HepG2 (cell line): ENCODE results near the gene STPG4. TPM values are rescaled to one million over a fixed set of nuclear protein-coding genes. Genes with fewer than 3 reads are reported as not detected.

Source experiments
- AKAP8 ChIP-seq: sonication (generic); formaldehyde crosslinking; IDR thresholded peaks from 2 replicates; pipeline ENCODE4 v1.5.1; 2020; ENCODE audit warnings: mild to moderate bottlenecking, missing genetic modification reagents
- ARID2 ChIP-seq: sonication (generic); formaldehyde crosslinking; IDR thresholded peaks from 2 replicates; pipeline ENCODE4 v1.8.1; 2022; ENCODE audit warnings: mild to moderate bottlenecking, missing genetic modification reagents, borderline replicate concordance
- BRD4 ChIP-seq: sonication (generic); formaldehyde crosslinking; IDR thresholded peaks from 2 replicates; pipeline ENCODE4 v1.4.0; 2020; ENCODE audit warnings: missing genetic modification reagents
- FOXM1 ChIP-seq: sonication (generic); formaldehyde crosslinking; IDR thresholded peaks from 2 replicates; pipeline ENCODE4 v1.5.0; 2020; ENCODE audit warnings: missing genetic modification reagents
- KLF13 ChIP-seq: sonication (generic); formaldehyde crosslinking; IDR thresholded peaks from 2 replicates; pipeline ENCODE4 v1.4.0; 2020; ENCODE audit warnings: mild to moderate bottlenecking, missing genetic modification reagents
- MBD4 ChIP-seq: IDR thresholded peaks from 2 replicates; pipeline ENCODE4 v1.6.1; 2012; ENCODE audit warnings: low read length, inconsistent platforms, borderline replicate concordance
- MXD4 ChIP-seq: IDR thresholded peaks from 2 replicates; pipeline ENCODE4 v1.6.1; 2016; ENCODE audit warnings: mild to moderate bottlenecking, missing biosample characterization, missing genetic modification reagents
- NAIF1 ChIP-seq: sonication (generic); formaldehyde crosslinking; IDR thresholded peaks from 2 replicates; pipeline ENCODE4 v1.5.0; 2020; ENCODE audit warnings: mild to moderate bottlenecking, missing genetic modification reagents, borderline replicate concordance
- NBN ChIP-seq: fragments of 450-650 bp; conservative IDR thresholded peaks from 2 replicates; pipeline ENCODE4 v1.6.1; 2017
- SNAPC2 ChIP-seq: sonication (generic); formaldehyde crosslinking; IDR thresholded peaks from 2 replicates; pipeline ENCODE4 v1.8.1; 2022; ENCODE audit warnings: mild to moderate bottlenecking, missing genetic modification reagents
- TMF1 ChIP-seq: sonication (generic); formaldehyde crosslinking; IDR thresholded peaks from 2 replicates; pipeline ENCODE4 v1.8.1; 2022; ENCODE audit warnings: low read depth, missing genetic modification reagents
- USF2 ChIP-seq, 2 experiments: sonication (generic) in 1 of 2; formaldehyde crosslinking in 1 of 2; IDR thresholded peaks; 2 replicates each; pipeline versions ENCODE4 v1.5.1 to v1.6.1; 2011 to 2020; ENCODE audit warnings: borderline replicate concordance in 1 of 2, low read depth in 1 of 2, low read length in 1 of 2, mild to moderate bottlenecking in 1 of 2, missing genetic modification reagents in 1 of 2, moderate library complexity in 1 of 2
- ZNF230 ChIP-seq: sonication (generic); formaldehyde crosslinking; IDR thresholded peaks from 2 replicates; pipeline ENCODE4 v1.4.0; 2020; ENCODE audit warnings: mild to moderate bottlenecking, missing genetic modification reagents
- ZNF282 ChIP-seq: fragments of 450-650 bp; IDR thresholded peaks from 2 replicates; pipeline ENCODE4 v1.6.1; 2018; ENCODE audit not compliant: partially characterized antibody
- ZNF430 ChIP-seq: sonication (generic); formaldehyde crosslinking; IDR thresholded peaks from 2 replicates; pipeline ENCODE4 v1.9.0; 2021; ENCODE audit warnings: mild to moderate bottlenecking, missing genetic modification reagents
- ZNF576 ChIP-seq: sonication (generic); formaldehyde crosslinking; IDR thresholded peaks from 2 replicates; pipeline ENCODE4 v1.4.0; 2020; ENCODE audit warnings: mild to moderate bottlenecking, missing genetic modification reagents
- ZNF672 ChIP-seq: sonication (generic); formaldehyde crosslinking; IDR thresholded peaks from 2 replicates; pipeline ENCODE4 v1.8.1; 2022; ENCODE audit warnings: missing genetic modification reagents
- ZNF770 ChIP-seq: sonication (generic); formaldehyde crosslinking; IDR thresholded peaks from 2 replicates; pipeline ENCODE4 v1.5.0; 2020; ENCODE audit warnings: mild to moderate bottlenecking, missing genetic modification reagents
- ZNF777 ChIP-seq: sonication (generic); formaldehyde crosslinking; IDR thresholded peaks from 2 replicates; pipeline ENCODE4 v1.4.0; 2020; ENCODE audit warnings: missing genetic modification reagents
- polyA plus RNA-seq, 8 experiments: library from polyadenylated mRNA; depleted of rRNA in 3 of 8; stranded (reverse) in 7 of 8; unstranded in 1 of 8; fragments of >200 nt; fragmentation: Illumina TruSeq in 4 of 8; extraction: Trizol in 4 of 8; gene quantifications; 2 replicates each; pipeline versions ENCODE4 v1.2.1 to v1.2.3, GENCODE V29; 2011 to 2016; ENCODE audit warnings: low read depth in 4 of 8, missing spikeins in 1 of 8, mixed read lengths in 1 of 8; ENCODE audit not compliant: insufficient read depth in 1 of 8
- total RNA-seq, 5 experiments: library from RNA; depleted of rRNA; stranded (reverse); fragments of >200 nt; fragmentation: Illumina TruSeq; extraction: Trizol; gene quantifications; 2 replicates each; pipeline ENCODE4 v1.2.3, GENCODE V29; 2016; ENCODE audit warnings: low read depth in 1 of 5
- TF ChIP-seq, protein P1 (sequence below): sonication (generic); formaldehyde crosslinking; IDR thresholded peaks from 2 replicates; pipeline ENCODE4 v1.4.0; 2020; ENCODE audit warnings: missing genetic modification reagents
- TF ChIP-seq, protein P2 (sequence below): sonication (generic); formaldehyde crosslinking; IDR thresholded peaks from 2 replicates; pipeline ENCODE4 v1.5.0; 2020; ENCODE audit warnings: mild to moderate bottlenecking, missing genetic modification reagents

Gene STPG4
- total and polyA plus RNA-seq, 2 of the 13 experiments (the other 11 are each of a cell fraction or from before 2014, with no cell fraction given) = 0.11 to 0.15 TPM

DNA sequence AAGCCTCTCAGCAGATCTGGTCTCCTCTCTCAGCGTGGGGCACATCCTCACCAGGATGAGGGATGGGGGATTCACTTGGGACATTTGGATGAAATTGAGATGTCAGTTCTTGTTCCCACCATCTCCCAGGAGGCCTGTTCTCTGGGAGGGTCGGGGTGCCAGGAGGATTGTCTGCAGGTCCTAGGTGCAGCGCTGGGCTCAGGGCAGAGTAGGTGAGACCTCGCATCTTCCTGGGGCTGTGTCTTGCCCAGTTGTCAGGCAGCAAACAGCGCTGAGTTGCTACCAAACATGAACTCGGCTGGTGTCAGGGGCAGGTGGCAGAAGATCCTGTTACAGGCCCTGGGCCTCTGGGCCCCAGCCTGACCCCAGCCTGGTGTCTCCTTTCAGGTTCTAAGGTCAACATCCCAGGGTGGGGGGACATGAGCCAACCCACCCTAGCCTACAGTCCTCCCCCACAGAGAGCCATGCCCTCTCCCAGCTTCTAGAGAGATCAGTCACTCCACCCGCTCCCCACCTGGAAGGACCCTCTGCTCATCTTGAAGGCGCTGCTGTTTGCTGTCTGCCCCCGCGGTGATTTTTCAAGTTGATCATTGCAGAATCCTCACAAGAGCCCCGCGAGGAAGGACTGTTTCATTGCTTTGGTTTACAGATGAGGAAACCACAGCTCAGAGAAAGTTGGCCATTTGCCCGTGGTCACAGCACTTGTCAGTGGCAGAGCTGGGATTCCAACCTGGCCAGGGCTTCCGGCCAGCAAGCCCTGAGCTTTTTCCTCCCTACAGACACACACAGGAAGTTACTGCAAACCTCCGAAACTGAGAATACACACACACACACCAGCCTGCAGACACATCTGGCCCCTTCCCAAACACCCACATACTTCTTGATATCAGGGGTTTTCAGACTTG, 83.9 kb downstream of the STPG4 start (continued):
- TF ChIP-seq AKAP8 (CRISPR knock-in tag) = no peak; the same call in 1 of the 2 replicates
- peak; percentile 46; the same call in 1 of the 2 replicates for TF ChIP-seq MXD4 (CRISPR knock-in tag)
- TF ChIP-seq FOXM1 (CRISPR knock-in tag) = no peak
- TF ChIP-seq, protein P1, sequence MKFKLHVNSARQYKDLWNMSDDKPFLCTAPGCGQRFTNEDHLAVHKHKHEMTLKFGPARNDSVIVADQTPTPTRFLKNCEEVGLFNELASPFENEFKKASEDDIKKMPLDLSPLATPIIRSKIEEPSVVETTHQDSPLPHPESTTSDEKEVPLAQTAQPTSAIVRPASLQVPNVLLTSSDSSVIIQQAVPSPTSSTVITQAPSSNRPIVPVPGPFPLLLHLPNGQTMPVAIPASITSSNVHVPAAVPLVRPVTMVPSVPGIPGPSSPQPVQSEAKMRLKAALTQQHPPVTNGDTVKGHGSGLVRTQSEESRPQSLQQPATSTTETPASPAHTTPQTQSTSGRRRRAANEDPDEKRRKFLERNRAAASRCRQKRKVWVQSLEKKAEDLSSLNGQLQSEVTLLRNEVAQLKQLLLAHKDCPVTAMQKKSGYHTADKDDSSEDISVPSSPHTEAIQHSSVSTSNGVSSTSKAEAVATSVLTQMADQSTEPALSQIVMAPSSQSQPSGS (CRISPR knock-in tag) = no peak; the same call in 1 of the 2 replicates
- no peak; the same call in 1 of the 2 replicates for TF ChIP-seq BRD4 (CRISPR knock-in tag)
- no peak for TF ChIP-seq ZNF672 (CRISPR knock-in tag)
- TF ChIP-seq, protein P2, sequence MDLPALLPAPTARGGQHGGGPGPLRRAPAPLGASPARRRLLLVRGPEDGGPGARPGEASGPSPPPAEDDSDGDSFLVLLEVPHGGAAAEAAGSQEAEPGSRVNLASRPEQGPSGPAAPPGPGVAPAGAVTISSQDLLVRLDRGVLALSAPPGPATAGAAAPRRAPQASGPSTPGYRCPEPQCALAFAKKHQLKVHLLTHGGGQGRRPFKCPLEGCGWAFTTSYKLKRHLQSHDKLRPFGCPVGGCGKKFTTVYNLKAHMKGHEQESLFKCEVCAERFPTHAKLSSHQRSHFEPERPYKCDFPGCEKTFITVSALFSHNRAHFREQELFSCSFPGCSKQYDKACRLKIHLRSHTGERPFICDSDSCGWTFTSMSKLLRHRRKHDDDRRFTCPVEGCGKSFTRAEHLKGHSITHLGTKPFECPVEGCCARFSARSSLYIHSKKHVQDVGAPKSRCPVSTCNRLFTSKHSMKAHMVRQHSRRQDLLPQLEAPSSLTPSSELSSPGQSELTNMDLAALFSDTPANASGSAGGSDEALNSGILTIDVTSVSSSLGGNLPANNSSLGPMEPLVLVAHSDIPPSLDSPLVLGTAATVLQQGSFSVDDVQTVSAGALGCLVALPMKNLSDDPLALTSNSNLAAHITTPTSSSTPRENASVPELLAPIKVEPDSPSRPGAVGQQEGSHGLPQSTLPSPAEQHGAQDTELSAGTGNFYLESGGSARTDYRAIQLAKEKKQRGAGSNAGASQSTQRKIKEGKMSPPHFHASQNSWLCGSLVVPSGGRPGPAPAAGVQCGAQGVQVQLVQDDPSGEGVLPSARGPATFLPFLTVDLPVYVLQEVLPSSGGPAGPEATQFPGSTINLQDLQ (CRISPR knock-in tag) = no peak
- TF ChIP-seq NBN = no peak
- no peak for TF ChIP-seq MBD4
- no peak for TF ChIP-seq ARID2 (CRISPR knock-in tag)
- peak; percentile 71 for TF ChIP-seq ZNF430 (CRISPR knock-in tag)
- TF ChIP-seq ZNF282 = no peak
- TF ChIP-seq NAIF1 = no peak
- peak; percentile 55; the same call in 1 of the 2 replicates for TF ChIP-seq ZNF770 (CRISPR knock-in tag)
- no peak for TF ChIP-seq ZNF576
- no peak for TF ChIP-seq TMF1 (CRISPR knock-in tag)
- TF ChIP-seq KLF13 = no peak
- 0 out of 2 replicates have a peak, but pooled peaks have one; percentile 76 for TF ChIP-seq SNAPC2 (CRISPR knock-in tag)
- 0 out of 2 replicates have a peak, but pooled peaks have one; percentile 53 for TF ChIP-seq ZNF230
- no peak for TF ChIP-seq ZNF777 (CRISPR knock-in tag)
- no peak for TF ChIP-seq USF2 (IDR thresholded peaks at IDR 0.05; ENCODE audit: low read depth, low read length)
- 0 out of 2 replicates have a peak, but pooled peaks have one; percentile 40 for TF ChIP-seq USF2 (CRISPR knock-in tag; IDR thresholded peaks at IDR 0.05; ENCODE audit: borderline replicate concordance)
